BLaER1 treated with 17β-estradiol and CSF1 and Interleukin-3, amounts not matched to agents 10 nM and 100 nM (cell line): ENCODE measurements around the gene BBLN.

Experiments
- H3K27ac ChIP-seq, 11 experiments: shearing (Covaris generic); formaldehyde crosslinking; 2 replicates each; pipeline ENCODE4 v1.8.1; 2022
- H3K27me3 ChIP-seq, 11 experiments: shearing (Covaris generic); formaldehyde crosslinking; 2 replicates each; pipeline ENCODE4 v1.8.1; 2022
- H3K36me3 ChIP-seq, 11 experiments: shearing (Covaris generic); formaldehyde crosslinking; 2 replicates each; pipeline ENCODE4 v1.8.1; 2022
- H3K4me1 ChIP-seq, 10 experiments: shearing (Covaris generic); formaldehyde crosslinking; 2 replicates each; pipeline ENCODE4 v1.8.1; 2022
- H3K4me2 ChIP-seq, 11 experiments: shearing (Covaris generic); formaldehyde crosslinking; 2 replicates each; pipeline ENCODE4 v1.8.1; 2022
- H3K4me3 ChIP-seq, 10 experiments: shearing (Covaris generic); formaldehyde crosslinking; 2 replicates each; pipeline ENCODE4 v1.8.1; 2022
- H3K9ac ChIP-seq, 11 experiments: shearing (Covaris generic); formaldehyde crosslinking; 2 replicates each; pipeline ENCODE4 v1.8.1; 2022
- H3K9me3 ChIP-seq, 11 experiments: shearing (Covaris generic); formaldehyde crosslinking; replicated peaks in 1 of 11; 2 replicates each; pipeline ENCODE4 v1.8.1; 2022
- H4K20me1 ChIP-seq, 11 experiments: shearing (Covaris generic); formaldehyde crosslinking; 2 replicates each; pipeline ENCODE4 v1.8.1; 2022
- Cebpa-rat ChIP-seq, 11 experiments: shearing (Covaris generic); IDR thresholded peaks; 2 replicates each; pipeline ENCODE4 v1.8.1; 2022

The BBLN gene

GRCh38 chr9:128139621-128140020, 20.4 kb upstream of the BBLN start:
- Histone ChIP-seq H3K27me3 (peaks cover 21 to 40% (median 38%) of the 10 kb centered on the region in 11 experiments), H3K9me3 (no peaks in the 10 kb centered on the region), H3K36me3 (no peaks in the 10 kb centered on the region), H3K4me3 (no peak overlapping the region), H3K9ac (no peak overlapping the region), H3K4me1 (peaks cover 7 to 27% (median 14%) of the 10 kb centered on the region in 10 experiments; a peak in 19 of 20 replicates), H3K27ac (no peak overlapping the region), H3K4me2 (no peak overlapping the region), H4K20me1 (peaks cover 0 to 6% (median 0%) of the 10 kb centered on the region in 11 experiments; a peak in 1 of 22 replicates)
- TF ChIP-seq Cebpa-rat (IDR thresholded peaks at IDR 0.05): no peak

- no peak overlapping the region for H3K9ac ChIP-seq
- H4K20me1 ChIP-seq: 0 out of 22 replicates have a peak, but pooled peaks cover 0 to 4% (median 0%) of the 10 kb centered on the region in 11 experiments
- H3K4me2 ChIP-seq: peak overlapping the region in 3 of 11 experiments; percentile 35 to 45 (median 36); a peak in 2 of 22 replicates
- no peak overlapping the region for H3K4me3 ChIP-seq
- TF ChIP-seq Cebpa-rat (IDR thresholded peaks at IDR 0.05): no peak
- H3K36me3 ChIP-seq: no peaks in the 10 kb centered on the region
- peaks cover 5 to 20% (median 18%) of the 10 kb centered on the region in 11 experiments; a peak in 21 of 22 replicates for H3K27me3 ChIP-seq
- H3K27ac ChIP-seq: no peak overlapping the region
- peaks cover 7 to 27% (median 19%) of the 10 kb centered on the region in 10 experiments; a peak in 18 of 20 replicates for H3K4me1 ChIP-seq
- no peaks in the 10 kb centered on the region for H3K9me3 ChIP-seq
Observed at GRCh38 chr9:128141604-128142003, 18.5 kb upstream of the BBLN start.

- peaks cover 7 to 27% (median 19%) of the 10 kb centered on the region in 10 experiments; a peak in 18 of 20 replicates for H3K4me1 ChIP-seq
- no peak overlapping the region for H3K4me3 ChIP-seq
- no peaks in the 10 kb centered on the region for H3K36me3 ChIP-seq
- H3K4me2 ChIP-seq: peak overlapping the region in 5 of 11 experiments; percentile 12 to 45 (median 35); a peak in 9 of 22 replicates
- H3K27ac ChIP-seq: no peak overlapping the region
- 0 out of 22 replicates have a peak, but pooled peaks cover 0 to 4% (median 0%) of the 10 kb centered on the region in 11 experiments for H4K20me1 ChIP-seq
- no peak overlapping the region for H3K9ac ChIP-seq
- no peaks in the 10 kb centered on the region for H3K9me3 ChIP-seq
- TF ChIP-seq Cebpa-rat (IDR thresholded peaks at IDR 0.05): no peak
- H3K27me3 ChIP-seq: peaks cover 5 to 15% (median 14%) of the 10 kb centered on the region in 11 experiments; a peak in 21 of 22 replicates
Observed at GRCh38 chr9:128142061-128142460, 18.0 kb upstream of the BBLN start.

- TF ChIP-seq Cebpa-rat (IDR thresholded peaks at IDR 0.05): no peak
- peaks cover 0 to 10% (median 8%) of the 10 kb centered on the region in 11 experiments; a peak in 19 of 22 replicates for H3K27me3 ChIP-seq
- peak overlapping the region in 4 of 11 experiments; percentile 12 to 45 (median 33); a peak in 9 of 22 replicates for H3K4me2 ChIP-seq
- no peaks in the 10 kb centered on the region for H3K36me3 ChIP-seq
- H3K9me3 ChIP-seq: no peaks in the 10 kb centered on the region
- H3K4me3 ChIP-seq: no peak overlapping the region
- H3K27ac ChIP-seq: no peak overlapping the region
- H4K20me1 ChIP-seq: 0 out of 22 replicates have a peak, but pooled peaks cover 0 to under 1% (median 0%) of the 10 kb centered on the region in 11 experiments
- peaks cover 7 to 28% (median 19%) of the 10 kb centered on the region in 10 experiments; a peak in 18 of 20 replicates for H3K4me1 ChIP-seq
- no peak overlapping the region for H3K9ac ChIP-seq
Observed at GRCh38 chr9:128142596-128142995, 17.5 kb upstream of the BBLN start.

GRCh38 chr9:128143525-128144238, 16.4 kb upstream of the BBLN start:
- H3K4me3 ChIP-seq: no peak overlapping the region
- peaks cover 7 to 28% (median 19%) of the 10 kb centered on the region in 10 experiments; a peak in 18 of 20 replicates for H3K4me1 ChIP-seq
- no peaks in the 10 kb centered on the region for H3K36me3 ChIP-seq
- TF ChIP-seq Cebpa-rat (IDR thresholded peaks at IDR 0.05): no peak
- H3K27ac ChIP-seq: no peak overlapping the region
- H3K9me3 ChIP-seq: no peaks in the 10 kb centered on the region
- no peaks in the 10 kb centered on the region for H4K20me1 ChIP-seq
- no peak overlapping the region for H3K9ac ChIP-seq
- H3K27me3 ChIP-seq: no peaks in the 10 kb centered on the region
- peak overlapping the region in 2 of 11 experiments; percentile 6 to 13; a peak in 2 of 22 replicates for H3K4me2 ChIP-seq

GRCh38 chr9:128144239-128145181, 15.6 kb upstream of the BBLN start:
- TF ChIP-seq Cebpa-rat (IDR thresholded peaks at IDR 0.05): no peak
- no peaks in the 10 kb centered on the region for H3K36me3 ChIP-seq
- peak overlapping the region in 3 of 11 experiments; percentile 6 to 67 (median 13); a peak in 1 of 22 replicates for H3K4me2 ChIP-seq
- H3K9me3 ChIP-seq: no peaks in the 10 kb centered on the region
- no peaks in the 10 kb centered on the region for H4K20me1 ChIP-seq
- no peak overlapping the region for H3K27ac ChIP-seq
- no peak overlapping the region for H3K9ac ChIP-seq
- H3K4me3 ChIP-seq: no peak overlapping the region
- peaks cover 7 to 28% (median 19%) of the 10 kb centered on the region in 10 experiments; a peak in 18 of 20 replicates for H3K4me1 ChIP-seq
- H3K27me3 ChIP-seq: no peaks in the 10 kb centered on the region

GRCh38 chr9:128145536-128145935, 14.5 kb upstream of the BBLN start:
- H3K27ac ChIP-seq: no peak overlapping the region
- peak overlapping the region in 9 of 11 experiments; percentile 36 to 79 (median 61); a peak in 17 of 22 replicates for H3K4me2 ChIP-seq
- H3K9ac ChIP-seq: peak overlapping the region in 1 of 11 experiments; percentile 24; a peak in 2 of 22 replicates
- H3K4me1 ChIP-seq: peaks cover 7 to 28% (median 19%) of the 10 kb centered on the region in 10 experiments; a peak in 18 of 20 replicates
- H4K20me1 ChIP-seq: no peaks in the 10 kb centered on the region
- no peaks in the 10 kb centered on the region for H3K9me3 ChIP-seq
- no peaks in the 10 kb centered on the region for H3K36me3 ChIP-seq
- no peaks in the 10 kb centered on the region for H3K27me3 ChIP-seq
- no peak for TF ChIP-seq Cebpa-rat (IDR thresholded peaks at IDR 0.05)
- H3K4me3 ChIP-seq: no peak overlapping the region

GRCh38 chr9:128145951-128146351, 14.1 kb upstream of the BBLN start:
- H3K9me3 ChIP-seq: no peaks in the 10 kb centered on the region
- peak overlapping the region in 9 of 11 experiments; percentile 36 to 79 (median 61); a peak in 17 of 22 replicates for H3K4me2 ChIP-seq
- no peaks in the 10 kb centered on the region for H3K27me3 ChIP-seq
- no peak for TF ChIP-seq Cebpa-rat (IDR thresholded peaks at IDR 0.05)
- no peaks in the 10 kb centered on the region for H3K36me3 ChIP-seq
- H3K27ac ChIP-seq: no peak overlapping the region
- peaks cover 7 to 28% (median 19%) of the 10 kb centered on the region in 10 experiments; a peak in 18 of 20 replicates for H3K4me1 ChIP-seq
- H3K9ac ChIP-seq: peak overlapping the region in 1 of 11 experiments; percentile 24; a peak in 2 of 22 replicates
- no peak overlapping the region for H3K4me3 ChIP-seq
- no peaks in the 10 kb centered on the region for H4K20me1 ChIP-seq
